Measurements from ENCODE around the gene PTGDS. TPM values are rescaled to one million over a fixed set of nuclear protein-coding genes. Genes with fewer than 3 reads are reported as not detected.
A peak's percentile ranks its signal among the peaks of the same experiment; 100 is the strongest.

Gene PTGDS
- total RNA-seq, 2 donors from 2014 or later = 15.9 to 26.1 TPM

GRCh38 chr9:136943291-136944211, 33.8 kb upstream of the PTGDS start:
- TF ChIP-seq, protein P1, sequence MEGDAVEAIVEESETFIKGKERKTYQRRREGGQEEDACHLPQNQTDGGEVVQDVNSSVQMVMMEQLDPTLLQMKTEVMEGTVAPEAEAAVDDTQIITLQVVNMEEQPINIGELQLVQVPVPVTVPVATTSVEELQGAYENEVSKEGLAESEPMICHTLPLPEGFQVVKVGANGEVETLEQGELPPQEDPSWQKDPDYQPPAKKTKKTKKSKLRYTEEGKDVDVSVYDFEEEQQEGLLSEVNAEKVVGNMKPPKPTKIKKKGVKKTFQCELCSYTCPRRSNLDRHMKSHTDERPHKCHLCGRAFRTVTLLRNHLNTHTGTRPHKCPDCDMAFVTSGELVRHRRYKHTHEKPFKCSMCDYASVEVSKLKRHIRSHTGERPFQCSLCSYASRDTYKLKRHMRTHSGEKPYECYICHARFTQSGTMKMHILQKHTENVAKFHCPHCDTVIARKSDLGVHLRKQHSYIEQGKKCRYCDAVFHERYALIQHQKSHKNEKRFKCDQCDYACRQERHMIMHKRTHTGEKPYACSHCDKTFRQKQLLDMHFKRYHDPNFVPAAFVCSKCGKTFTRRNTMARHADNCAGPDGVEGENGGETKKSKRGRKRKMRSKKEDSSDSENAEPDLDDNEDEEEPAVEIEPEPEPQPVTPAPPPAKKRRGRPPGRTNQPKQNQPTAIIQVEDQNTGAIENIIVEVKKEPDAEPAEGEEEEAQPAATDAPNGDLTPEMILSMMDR (IDR thresholded peaks at IDR 0.05) = no peak
- H3K9ac ChIP-seq (ENCODE audit: low read depth in 2 of 2, low read length in 2 of 2) = peak overlapping the region; percentile 84 to 93
- peak overlapping the region; percentile 87 for H3K27ac ChIP-seq
- H3K27me3 ChIP-seq = no peaks in the 10 kb centered on the region
- H3K4me1 ChIP-seq = peaks cover 10% of the 10 kb centered on the region
- intact Hi-C loops (cut with DNase I) = loop anchor here (2.0 kb wide), 1 partner anchor 85 kb away; the partner anchor contains the start of gene ABCA2
- H3K36me3 ChIP-seq = peaks cover 26% of the 10 kb centered on the region
- H3K9me3 ChIP-seq = no peaks in the 10 kb centered on the region
- peak overlapping the region; percentile 99 for H3K4me3 ChIP-seq
- peak; percentile 48 for DNase-seq

- Histone ChIP-seq H3K27me3 (no peaks in the 10 kb centered on the region), H3K36me3 (peaks cover 26% of the 10 kb centered on the region), H3K27ac (peak overlapping the region; percentile 87), H3K4me1 (peaks cover 10% of the 10 kb centered on the region), H3K9ac (ENCODE audit: low read depth in 2 of 2, low read length in 2 of 2) (peak overlapping the region; percentile 84 to 93), H3K9me3 (no peaks in the 10 kb centered on the region), H3K4me3 (peak overlapping the region; percentile 99)
- DNase-seq = no peak
- TF ChIP-seq, protein P1 (IDR thresholded peaks at IDR 0.05) = no peak
- intact Hi-C loops (cut with DNase I) = loop anchor here (2.0 kb wide), 1 partner anchor 85 kb away; the partner anchor contains the start of gene ABCA2
Measured at GRCh38 chr9:136944212-136944518, 33.1 kb upstream of the PTGDS start.

- Histone ChIP-seq H3K27ac (peak within 1 kb of the TSS; percentile 87), H3K9me3 (no peaks in the 10 kb centered on the region), H3K27me3 (no peaks in the 10 kb centered on the region), H3K4me1 (peaks cover 10% of the 10 kb centered on the region), H3K9ac (ENCODE audit: low read depth in 2 of 2, low read length in 2 of 2) (peak within 1 kb of the TSS; percentile 84 to 93), H3K36me3 (peaks cover 26% of the 10 kb centered on the region), H3K4me3 (peak within 1 kb of the TSS; percentile 99)
- intact Hi-C loops (cut with DNase I) = loop anchor here (2.0 kb wide), 1 partner anchor 84 kb away; the partner anchor contains the start of gene ABCA2
- TF ChIP-seq, protein P1 (IDR thresholded peaks at IDR 0.05) = peak; percentile 97
- DNase-seq = peak; percentile 94
Measured at GRCh38 chr9:136944519-136945332, 32.6 kb upstream of the PTGDS start, which contains the start of the genes C8G and FBXW5. Gene C8G, plus strand, starts transcription at chr9:136945243. Its CDS starts 78 bp downstream, at chr9:136945321. Gene FBXW5, minus strand, starts transcription at chr9:136944738. Its CDS starts 655 bp downstream, at chr9:136944083.

DNA sequence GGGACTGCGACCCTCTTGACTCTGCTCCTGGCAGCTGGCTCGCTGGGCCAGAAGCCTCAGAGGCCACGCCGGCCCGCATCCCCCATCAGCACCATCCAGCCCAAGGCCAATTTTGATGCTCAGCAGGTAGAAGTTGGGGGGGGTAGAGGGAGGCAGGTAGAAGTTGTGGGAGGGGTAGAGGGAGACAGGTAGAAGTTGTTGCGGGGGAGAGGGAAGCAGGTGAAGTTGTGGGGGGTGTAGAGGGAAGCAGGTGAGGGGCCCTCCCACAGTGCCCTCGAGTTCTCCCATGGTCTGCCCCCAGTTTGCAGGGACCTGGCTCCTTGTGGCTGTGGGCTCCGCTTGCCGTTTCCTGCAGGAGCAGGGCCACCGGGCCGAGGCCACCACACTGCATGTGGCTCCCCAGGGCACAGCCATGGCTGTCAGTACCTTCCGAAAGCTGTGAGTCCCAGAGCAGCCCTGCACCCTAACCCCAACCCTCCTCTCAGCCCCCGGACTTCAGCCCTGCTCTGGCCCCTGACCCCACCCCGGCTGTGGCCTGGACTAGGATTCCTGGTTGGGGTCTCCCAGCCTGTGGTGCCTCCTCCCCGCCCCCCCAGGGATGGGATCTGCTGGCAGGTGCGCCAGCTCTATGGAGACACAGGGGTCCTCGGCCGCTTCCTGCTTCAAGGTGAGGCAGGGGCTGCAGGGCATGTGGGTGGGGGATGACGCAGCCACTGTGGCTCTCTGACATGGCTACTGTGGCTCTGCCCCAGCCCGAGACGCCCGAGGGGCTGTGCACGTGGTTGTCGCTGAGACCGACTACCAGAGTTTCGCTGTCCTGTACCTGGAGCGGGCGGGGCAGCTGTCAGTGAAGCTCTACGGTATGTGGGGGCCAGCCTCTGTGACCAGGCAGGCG, 31.7 kb upstream of the PTGDS start:
- DNase-seq = no peak
- TF ChIP-seq, protein P1 (IDR thresholded peaks at IDR 0.05) = no peak
- H3K27ac ChIP-seq = no peak overlapping the region

More for the DNA sequence above, 31.7 kb upstream of the PTGDS start:
- no peak overlapping the region for H3K4me3 ChIP-seq
- peaks cover 10% of the 10 kb centered on the region for H3K4me1 ChIP-seq
- intact Hi-C loops (cut with DNase I) = loop anchor here (2.0 kb wide), 1 partner anchor 83 kb away; the partner anchor contains the start of gene ABCA2
- no peaks in the 10 kb centered on the region for H3K9me3 ChIP-seq
- H3K9ac ChIP-seq (ENCODE audit: low read depth in 2 of 2, low read length in 2 of 2) = peak overlapping the region in 1 of 2 donors; percentile 33
- no peaks in the 10 kb centered on the region for H3K27me3 ChIP-seq
- H3K36me3 ChIP-seq = peaks cover 22% of the 10 kb centered on the region
